COLO668 (cell line): ENCODE results near the gene SYNPO.

Experiments
- DNase-seq: peaks from one replicate; lab custom pipeline; 2025; ENCODE audit not compliant: unreplicated experiment; lab: John Stamatoyannopoulos, UW

The SYNPO gene

DNA sequence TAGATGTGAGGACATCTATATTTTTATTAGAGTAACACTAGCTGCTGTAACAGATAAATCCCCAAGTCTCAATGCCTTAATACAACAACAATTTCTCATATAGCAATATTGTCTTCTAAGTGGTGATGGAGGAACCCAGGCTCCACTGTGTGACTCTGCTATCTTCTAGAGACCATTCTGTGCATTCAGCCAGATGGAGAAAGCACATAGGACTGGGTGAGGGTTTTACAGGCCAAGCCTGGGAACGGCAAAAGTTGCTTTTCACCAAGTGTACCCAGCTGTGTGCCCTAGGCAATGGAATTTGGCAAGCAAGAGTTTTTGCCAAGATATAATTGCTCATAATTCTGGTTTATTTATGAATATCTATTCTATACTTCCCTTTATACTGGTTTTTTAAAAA lies 48.7 kb downstream of the SYNPO start:
- no peak for DNase-seq

DNA sequence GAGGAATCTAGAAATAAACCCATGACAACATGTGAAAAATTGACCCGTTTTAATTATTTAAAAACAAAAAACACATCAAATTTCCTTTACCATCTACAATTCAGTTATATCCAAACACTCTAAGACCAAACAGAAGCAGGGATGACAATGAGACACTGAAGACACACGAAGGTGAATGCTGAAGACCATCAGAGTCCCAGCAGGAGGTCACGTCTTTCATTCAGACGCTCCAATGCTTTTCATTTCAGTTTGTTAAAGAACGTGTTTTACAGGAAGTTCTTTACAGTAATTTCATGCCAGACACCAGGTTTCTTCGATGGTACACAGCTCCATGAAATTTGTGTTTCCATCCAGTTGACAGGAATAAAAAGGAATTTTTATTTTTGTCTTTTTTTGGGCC lies 50.3 kb downstream of the SYNPO start:
- no peak for DNase-seq

DNA sequence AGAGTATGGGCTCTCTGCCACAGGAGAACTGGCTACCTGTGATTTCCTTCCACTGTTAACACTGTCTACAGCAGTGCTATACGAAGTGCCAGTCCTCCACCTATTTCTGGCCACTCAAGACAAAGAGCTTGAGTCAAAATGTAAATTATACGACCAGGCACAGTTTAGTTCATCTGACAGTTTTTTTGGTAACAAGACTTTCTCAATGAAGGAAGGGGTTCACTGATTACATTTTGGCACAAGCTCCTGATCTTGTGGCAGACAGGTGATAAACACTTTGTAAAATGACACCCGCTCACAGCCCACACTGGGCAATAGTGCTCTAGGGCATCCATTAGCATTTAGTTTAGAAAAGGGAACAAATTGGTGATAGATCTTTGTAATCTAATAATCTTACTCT lies 51.8 kb downstream of the SYNPO start:
- no peak for DNase-seq

DNA sequence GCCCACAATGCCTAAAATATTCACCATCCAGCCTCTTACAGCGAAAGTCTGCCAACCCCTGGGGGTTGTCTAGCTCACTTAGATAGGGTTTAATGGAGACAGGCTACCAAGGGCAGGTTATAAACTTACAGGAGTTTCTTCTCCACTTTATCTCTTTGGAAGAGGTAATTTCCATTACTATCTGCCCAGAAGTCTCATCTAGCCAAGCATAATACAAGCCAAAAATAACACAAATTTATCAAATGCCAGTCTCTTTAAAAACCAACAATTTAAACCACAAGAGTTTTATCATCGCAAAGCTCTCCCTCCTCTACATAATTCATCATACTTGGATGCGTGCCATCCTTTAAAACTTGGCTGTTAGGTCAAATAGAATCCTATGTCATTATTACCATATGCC lies 54.2 kb downstream of the SYNPO start:
- no peak for DNase-seq

DNA sequence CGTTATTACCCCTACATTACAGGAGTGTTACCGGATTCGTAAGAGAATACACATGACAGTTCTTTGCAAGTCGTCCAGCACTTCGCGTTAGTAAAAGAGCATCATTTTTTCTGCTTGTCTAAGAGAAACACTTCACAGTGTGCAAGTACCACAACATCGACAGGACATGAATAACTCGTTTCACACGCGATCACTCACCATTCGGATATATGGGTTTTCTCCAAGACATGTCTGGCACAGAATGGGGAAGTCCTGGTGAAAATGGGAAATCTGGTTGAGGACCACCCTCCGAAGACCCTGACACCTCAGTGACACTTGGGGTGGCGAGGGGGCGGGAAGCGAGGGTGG lies 59.8 kb downstream of the SYNPO start:
- DNase-seq = no peak

DNA sequence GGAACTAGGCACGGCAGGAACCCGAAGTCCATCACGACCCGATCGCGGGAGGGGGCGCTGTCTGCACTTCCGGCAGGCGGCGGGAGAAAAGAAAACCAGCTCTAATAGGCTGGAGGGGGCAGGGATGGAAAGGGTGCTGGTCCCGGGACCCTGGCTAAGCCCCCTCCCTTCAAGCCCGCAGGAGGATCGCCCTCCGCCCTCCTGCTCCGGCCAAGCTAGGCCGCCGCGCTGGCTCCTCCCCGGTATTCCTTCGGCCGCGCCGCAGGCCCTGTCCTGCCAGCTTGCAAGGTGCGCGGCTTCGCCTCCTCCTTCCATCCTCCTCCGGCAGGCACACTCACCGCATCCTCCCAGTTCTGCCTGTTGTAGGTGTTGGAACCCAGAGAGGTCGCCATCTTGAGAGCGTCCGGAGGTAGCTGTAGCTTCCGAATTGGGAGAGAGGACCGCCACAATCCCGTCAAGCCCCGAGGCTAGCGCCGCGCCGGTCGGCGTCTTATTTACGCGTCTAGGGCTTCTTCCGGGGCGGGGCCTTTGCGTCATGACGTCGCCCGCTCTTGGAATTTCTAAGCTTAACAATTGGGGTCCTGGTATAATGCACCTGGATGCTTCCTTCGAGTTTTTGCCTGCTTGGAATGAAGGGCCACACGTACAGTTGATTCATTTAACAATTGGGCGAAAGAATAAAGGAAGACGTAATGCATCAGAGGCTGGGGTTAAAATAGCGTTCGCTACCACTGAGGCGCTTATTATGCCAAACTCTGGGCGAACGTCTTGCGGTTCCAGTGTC lies 60.3 kb downstream of the SYNPO start, which contains the start of gene RBM22:
Gene RBM22 (minus strand): TSS at position 469 of the 784 bp plus-strand sequence. CDS start 77 bp downstream, at position 392.
- peak; percentile 86 for DNase-seq

DNA sequence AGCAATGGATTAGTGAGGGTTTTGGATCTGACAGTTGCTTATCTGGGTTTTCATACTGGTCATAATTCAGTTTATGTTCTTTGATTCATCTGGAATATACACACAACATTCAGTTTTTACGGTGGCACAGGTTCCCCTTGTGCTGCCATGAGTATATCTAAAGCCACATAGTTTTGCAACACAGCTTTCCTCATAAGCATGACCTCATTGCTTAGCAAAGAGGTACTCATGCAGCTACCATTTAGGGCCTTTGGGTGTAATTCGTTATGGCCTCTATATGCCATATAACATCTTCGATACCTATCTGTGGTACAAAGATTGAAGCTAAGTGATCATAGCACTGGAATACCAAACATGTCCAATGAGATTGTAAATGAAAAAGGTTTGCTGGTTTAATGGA lies 63.3 kb downstream of the SYNPO start:
- DNase-seq = no peak

DNA sequence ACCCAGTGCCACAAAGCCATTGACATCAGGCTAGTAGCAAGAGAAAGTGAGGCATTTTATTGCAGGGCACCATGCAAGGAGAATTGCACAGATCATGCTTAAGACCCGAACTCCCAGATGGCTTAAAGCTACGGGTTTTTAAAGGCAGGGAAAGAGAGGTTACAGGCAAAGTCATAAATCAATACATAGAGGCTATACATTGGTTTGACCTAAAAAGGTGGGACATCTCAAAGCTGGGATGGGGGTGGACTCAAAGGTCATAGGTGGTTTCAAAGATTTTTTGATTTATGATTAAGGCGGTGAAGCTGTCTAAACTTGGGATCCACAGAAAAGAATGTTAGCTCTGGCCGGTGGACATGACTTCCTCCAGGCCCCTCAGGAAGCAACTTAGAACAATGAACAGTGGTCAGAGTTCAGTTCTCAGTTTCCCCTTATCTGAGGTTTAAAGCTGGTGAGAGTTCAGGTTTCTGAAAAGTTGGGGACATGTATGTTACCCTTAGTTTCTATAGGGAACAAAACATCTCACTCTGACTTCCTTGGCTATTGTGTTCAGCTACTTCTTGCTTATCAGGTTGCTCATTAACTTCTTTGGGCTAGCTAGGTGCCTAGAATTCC lies 66.4 kb downstream of the SYNPO start:
- no peak for DNase-seq
